Measurements from ENCODE around the gene UGT1A5.

DNA sequence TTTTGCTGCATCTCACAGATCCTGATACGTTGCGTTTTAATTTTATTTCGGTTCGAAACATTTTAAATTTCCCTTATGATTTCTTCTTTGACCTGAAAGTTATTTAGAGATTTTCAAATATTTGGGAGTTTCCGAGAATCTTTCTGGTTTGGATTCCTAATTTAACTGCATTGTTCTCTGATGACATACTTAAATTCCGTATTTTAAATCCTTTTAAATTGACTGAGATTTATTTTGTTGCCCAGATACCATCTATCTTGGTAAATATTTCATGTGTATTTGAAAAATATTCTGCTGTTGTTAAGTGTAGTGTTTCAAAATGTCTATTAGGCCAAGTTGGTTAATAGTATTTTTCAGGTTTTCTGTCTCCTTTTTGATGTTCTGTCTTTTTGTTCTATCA is 103.2 kb downstream of the UGT1A5 start:
- TF ChIP-seq, protein P1, sequence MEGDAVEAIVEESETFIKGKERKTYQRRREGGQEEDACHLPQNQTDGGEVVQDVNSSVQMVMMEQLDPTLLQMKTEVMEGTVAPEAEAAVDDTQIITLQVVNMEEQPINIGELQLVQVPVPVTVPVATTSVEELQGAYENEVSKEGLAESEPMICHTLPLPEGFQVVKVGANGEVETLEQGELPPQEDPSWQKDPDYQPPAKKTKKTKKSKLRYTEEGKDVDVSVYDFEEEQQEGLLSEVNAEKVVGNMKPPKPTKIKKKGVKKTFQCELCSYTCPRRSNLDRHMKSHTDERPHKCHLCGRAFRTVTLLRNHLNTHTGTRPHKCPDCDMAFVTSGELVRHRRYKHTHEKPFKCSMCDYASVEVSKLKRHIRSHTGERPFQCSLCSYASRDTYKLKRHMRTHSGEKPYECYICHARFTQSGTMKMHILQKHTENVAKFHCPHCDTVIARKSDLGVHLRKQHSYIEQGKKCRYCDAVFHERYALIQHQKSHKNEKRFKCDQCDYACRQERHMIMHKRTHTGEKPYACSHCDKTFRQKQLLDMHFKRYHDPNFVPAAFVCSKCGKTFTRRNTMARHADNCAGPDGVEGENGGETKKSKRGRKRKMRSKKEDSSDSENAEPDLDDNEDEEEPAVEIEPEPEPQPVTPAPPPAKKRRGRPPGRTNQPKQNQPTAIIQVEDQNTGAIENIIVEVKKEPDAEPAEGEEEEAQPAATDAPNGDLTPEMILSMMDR (conservative IDR thresholded peaks at IDR 0.05): no peak
- no peak for TF ChIP-seq ZFX (IDR thresholded peaks at IDR 0.05)
